Body of pancreas (tissue), 4 donors: ENCODE results near the gene KRT80. TPM values are rescaled to one million over a fixed set of nuclear protein-coding genes. Genes with fewer than 3 reads are reported as not detected.

Experiments used
- ATAC-seq: fragments of 150-250 bp; one replicate; pipeline ENCODE4 v1.9.1; 2016
- DNase-seq, 4 donors: peaks; one replicate each; pipeline ENCODE4 v3.0.0-alpha.2; 2019
- H3K27ac ChIP-seq, 4 donors: fragments of 200-600 bp; sonication (generic); 1 replicate in 3 of 4; 2 replicates in 1 of 4; pipeline versions ENCODE4 v1.5.1 to v1.6.1; 2016 to 2019; ENCODE audit warnings: mild to moderate bottlenecking in 1 of 4, mixed read lengths in 1 of 4, moderate library complexity in 1 of 4
- H3K27me3 ChIP-seq, 2 donors: fragments of 200-600 bp; sonication (generic); one replicate each; pipeline ENCODE4 v1.6.0; 2016; ENCODE audit warnings: mild to moderate bottlenecking in 1 of 2
- H3K36me3 ChIP-seq, 2 donors: fragments of 200-600 bp; sonication (generic); replicated peaks in 1 of 2; 2 replicates each; pipeline ENCODE4 v1.5.1; 2016; ENCODE audit warnings: low read depth in 2 of 2; ENCODE audit not compliant: insufficient read depth in 1 of 2
- H3K4me1 ChIP-seq: fragments of 200-600 bp; sonication (generic); one replicate; pipeline ENCODE4 v1.6.0; 2016
- H3K4me3 ChIP-seq, 2 donors: fragments of 200-600 bp; sonication (generic); 1 replicate in 1 of 2; 2 replicates in 1 of 2; pipeline ENCODE4 v1.5.1; 2016 to 2019
- H3K9me3 ChIP-seq, 3 donors: fragments of 200-600 bp; sonication (generic); 1 replicate in 2 of 3; 2 replicates in 1 of 3; pipeline ENCODE4 v1.5.1; 2016
- POLR2A ChIP-seq, 3 donors: fragments of 450-650 bp; IDR thresholded peaks; one replicate each; pipeline ENCODE4 v1.6.1; 2016; ENCODE audit warnings: antibody characterized with exemption in 3 of 3, mild to moderate bottlenecking in 2 of 3
- WGBS, 2 donors: methylation state at CpG; one replicate each; pipeline ENCODE4 v1.1.5; 2017; 5-methylcytosine and 5-hydroxymethylcytosine counted together
- intact Hi-C: fragments of 100-400 bp; cut with DNase I; formaldehyde crosslinking; loops from one replicate; pipeline ENCODE4 v1.15.1; 2023
- total RNA-seq, 2 donors: library from RNA; depleted of rRNA; stranded (reverse); fragments of >200 nt; gene quantifications; one replicate each; pipeline ENCODE4 v1.1.0, GENCODE V29; 2016
- TF ChIP-seq, protein P1 (sequence below), 7 experiments: fragments of 450-650 bp in 4 of 7; fragments of 200-600 bp in 3 of 7; sonication (generic) in 3 of 7; IDR thresholded peaks; one replicate each; pipeline ENCODE4 v1.5.1; 2016 to 2019; ENCODE audit warnings: antibody characterized with exemption in 7 of 7

Gene KRT80
- total RNA-seq, 2 donors from 2014 or later = 10.2 to 11.9 TPM

DNA sequence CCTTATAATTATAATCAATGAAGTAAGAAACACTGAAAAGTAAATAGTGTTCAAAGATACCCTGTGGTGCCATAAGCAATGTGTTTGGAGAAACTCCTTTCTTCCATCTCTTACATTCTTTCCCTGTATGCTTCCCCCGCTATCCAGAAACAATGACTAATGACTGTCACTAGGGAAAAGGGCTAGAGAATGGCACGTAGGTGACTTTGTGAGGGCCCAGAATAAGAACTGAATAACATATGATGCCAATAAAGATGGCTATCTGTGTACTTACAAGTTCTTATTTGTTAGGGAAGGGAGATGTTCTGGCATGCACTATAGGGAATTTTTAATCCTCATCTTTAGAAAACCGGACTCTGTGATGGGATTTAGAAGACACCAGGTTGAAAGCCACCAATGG lies 36.6 kb upstream of the KRT80 start:
- DNase-seq (no peak), ATAC-seq (no peak)
- intact Hi-C loops = no loop called here
- no peak for TF ChIP-seq POLR2A (IDR thresholded peaks at IDR 0.05)
- TF ChIP-seq, protein P1, sequence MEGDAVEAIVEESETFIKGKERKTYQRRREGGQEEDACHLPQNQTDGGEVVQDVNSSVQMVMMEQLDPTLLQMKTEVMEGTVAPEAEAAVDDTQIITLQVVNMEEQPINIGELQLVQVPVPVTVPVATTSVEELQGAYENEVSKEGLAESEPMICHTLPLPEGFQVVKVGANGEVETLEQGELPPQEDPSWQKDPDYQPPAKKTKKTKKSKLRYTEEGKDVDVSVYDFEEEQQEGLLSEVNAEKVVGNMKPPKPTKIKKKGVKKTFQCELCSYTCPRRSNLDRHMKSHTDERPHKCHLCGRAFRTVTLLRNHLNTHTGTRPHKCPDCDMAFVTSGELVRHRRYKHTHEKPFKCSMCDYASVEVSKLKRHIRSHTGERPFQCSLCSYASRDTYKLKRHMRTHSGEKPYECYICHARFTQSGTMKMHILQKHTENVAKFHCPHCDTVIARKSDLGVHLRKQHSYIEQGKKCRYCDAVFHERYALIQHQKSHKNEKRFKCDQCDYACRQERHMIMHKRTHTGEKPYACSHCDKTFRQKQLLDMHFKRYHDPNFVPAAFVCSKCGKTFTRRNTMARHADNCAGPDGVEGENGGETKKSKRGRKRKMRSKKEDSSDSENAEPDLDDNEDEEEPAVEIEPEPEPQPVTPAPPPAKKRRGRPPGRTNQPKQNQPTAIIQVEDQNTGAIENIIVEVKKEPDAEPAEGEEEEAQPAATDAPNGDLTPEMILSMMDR (IDR thresholded peaks at IDR 0.05) = no peak
- no peak overlapping the region for H3K27ac ChIP-seq
- peaks cover 37% of the 10 kb centered on the region for H3K4me1 ChIP-seq
- no peak overlapping the region for H3K4me3 ChIP-seq
- WGBS, 2 donors = 71 to 75% methylated on average over 3 of the region's 3 CpGs
- no peaks in the 10 kb centered on the region for H3K9me3 ChIP-seq
- H3K36me3 ChIP-seq = no peaks in the 10 kb centered on the region
- H3K27me3 ChIP-seq = no peaks in the 10 kb centered on the region

DNA sequence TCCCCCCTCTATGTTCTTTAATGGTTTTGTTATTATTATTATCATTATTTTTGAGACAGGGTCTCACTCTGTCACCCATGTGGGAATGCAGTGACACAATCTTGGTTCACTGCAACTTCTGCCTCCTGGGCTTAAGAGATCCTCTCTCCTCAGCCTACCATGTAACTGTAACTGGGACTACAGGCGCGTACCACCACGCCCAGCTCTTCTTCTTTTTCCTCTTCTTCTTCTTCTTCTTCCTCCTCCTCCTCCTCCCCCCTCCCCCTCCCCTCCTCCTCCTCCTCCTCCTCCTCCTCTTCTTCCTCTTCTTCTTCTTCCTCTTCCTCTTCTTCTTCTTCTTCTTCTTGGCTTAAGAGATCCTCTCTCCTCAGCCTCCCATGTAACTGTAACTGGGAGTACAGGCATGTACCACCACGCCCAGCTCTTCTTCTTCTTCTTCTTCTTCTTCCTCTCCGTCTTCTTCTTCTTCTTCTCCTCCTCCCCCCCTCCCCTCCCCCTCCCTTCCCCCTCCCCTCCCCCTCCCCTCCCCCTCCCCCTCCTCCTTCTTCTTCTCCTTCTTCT lies 35.9 kb upstream of the KRT80 start:
- WGBS, 2 donors = 68 to 78% methylated on average over 4 to 5 of the region's 5 CpGs
- TF ChIP-seq, protein P1 (IDR thresholded peaks at IDR 0.05) = no peak
- H3K9me3 ChIP-seq = no peaks in the 10 kb centered on the region
- peaks cover 37% of the 10 kb centered on the region for H3K4me1 ChIP-seq
- H3K27ac ChIP-seq = no peak overlapping the region
- ATAC-seq (no peak), DNase-seq (no peak)
- intact Hi-C loops = no loop called here
- no peaks in the 10 kb centered on the region for H3K27me3 ChIP-seq
- no peak overlapping the region for H3K4me3 ChIP-seq
- no peaks in the 10 kb centered on the region for H3K36me3 ChIP-seq

DNA sequence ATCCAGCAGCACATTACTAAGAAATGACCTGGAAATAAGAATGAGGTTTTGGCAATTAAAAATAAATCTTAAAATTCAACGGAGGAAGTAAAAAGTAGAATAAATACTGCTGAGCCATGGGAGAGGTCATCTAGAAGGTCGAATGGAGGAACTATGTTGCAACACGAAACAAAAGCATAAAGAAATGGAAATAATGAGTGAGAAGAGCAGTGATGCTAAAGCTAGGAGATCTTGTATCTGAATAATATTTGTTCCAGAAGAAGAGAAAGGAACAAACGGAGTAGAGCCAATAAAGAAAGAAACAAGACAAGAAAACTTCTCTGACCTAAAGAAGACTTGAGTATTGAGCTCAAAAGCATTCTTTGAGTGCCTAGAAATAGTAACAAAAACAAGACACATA lies 34.6 kb upstream of the KRT80 start:
- H3K27ac ChIP-seq = no peak overlapping the region
- DNase-seq (no peak), ATAC-seq (no peak)
- H3K9me3 ChIP-seq = no peaks in the 10 kb centered on the region
- TF ChIP-seq, protein P1 (IDR thresholded peaks at IDR 0.05) = no peak
- H3K36me3 ChIP-seq = no peaks in the 10 kb centered on the region
- no peaks in the 10 kb centered on the region for H3K27me3 ChIP-seq
- intact Hi-C loops = no loop called here
- H3K4me3 ChIP-seq = no peak overlapping the region
- H3K4me1 ChIP-seq = peaks cover 37% of the 10 kb centered on the region
- WGBS, 2 donors = 56 to 68% methylated on average over 4 of the region's 4 CpGs

DNA sequence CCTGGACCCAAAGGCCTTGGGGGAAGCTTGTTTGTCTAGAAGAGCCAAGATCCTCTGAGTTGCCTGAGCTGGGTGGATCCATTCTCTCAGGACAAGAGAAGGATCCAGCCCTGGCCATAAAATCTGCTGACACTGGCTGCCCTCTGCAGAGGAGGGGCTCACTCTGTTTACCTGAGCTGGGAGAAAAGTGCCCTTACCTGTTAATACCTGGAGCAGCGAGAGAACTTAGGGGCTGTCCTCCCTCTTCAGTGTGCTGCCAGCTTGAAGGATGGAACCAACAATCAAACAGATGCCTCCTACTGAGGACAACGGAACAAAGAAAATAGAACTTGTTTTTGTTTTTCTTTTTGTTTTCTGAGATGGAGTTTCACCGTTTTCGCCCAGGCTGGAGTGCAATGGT lies 33.9 kb upstream of the KRT80 start:
- intact Hi-C loops = no loop called here
- no peaks in the 10 kb centered on the region for H3K36me3 ChIP-seq
- H3K9me3 ChIP-seq = no peaks in the 10 kb centered on the region
- no peak for DNase-seq
- no peak for ATAC-seq
- H3K27ac ChIP-seq = no peak overlapping the region
- 87 to 89% methylated on average over 4 of the region's 4 CpGs for WGBS, 2 donors
- H3K4me1 ChIP-seq = peaks cover 37% of the 10 kb centered on the region
- H3K27me3 ChIP-seq = no peaks in the 10 kb centered on the region
- no peak for TF ChIP-seq POLR2A (IDR thresholded peaks at IDR 0.05)
- TF ChIP-seq, protein P1 (IDR thresholded peaks at IDR 0.05) = no peak
- H3K4me3 ChIP-seq = no peak overlapping the region

- H3K27ac ChIP-seq = no peak overlapping the region
- 73 to 82% methylated on average over 3 of the region's 3 CpGs for WGBS, 2 donors
- H3K27me3 ChIP-seq = no peaks in the 10 kb centered on the region
- ATAC-seq = no peak
- peaks cover 42% of the 10 kb centered on the region for H3K4me1 ChIP-seq
- no peak overlapping the region for H3K4me3 ChIP-seq
- no peaks in the 10 kb centered on the region for H3K36me3 ChIP-seq
- intact Hi-C loops = no loop called here
- H3K9me3 ChIP-seq = no peaks in the 10 kb centered on the region
- TF ChIP-seq POLR2A (IDR thresholded peaks at IDR 0.05) = no peak
- TF ChIP-seq, protein P1 (IDR thresholded peaks at IDR 0.05) = no peak
- DNase-seq = no peak
Observed at GRCh38 chr12:52224151-52224550, 32.3 kb upstream of the KRT80 start.
